Activated CD4-positive, alpha-beta memory T cell treated with anti-CD3 and anti-CD28 coated beads for 36 hours (primary cell): Measurements from ENCODE around the gene OR52B2. TPM values are rescaled to one million over a fixed set of nuclear protein-coding genes. Genes with fewer than 3 reads are reported as not detected.
"Not testable (repeated sequence)": the region's sequence is repeated elsewhere in the genome, so short reads cannot be mapped to it uniquely, and the experiment has no call there.

Source experiments
- CTCF ChIA-PET: fragments of 350-600 bp; sonication (Branson Sonifier 250); formaldehyde crosslinking; loops from one replicate; lab custom pipeline; 2021; ENCODE audit warnings: antibody characterized with exemption, inconsistent platforms; lab: Charles Lee
- POLR2A ChIA-PET: fragments of 350-600 bp; sonication (Branson Sonifier 250); formaldehyde crosslinking; loops from one replicate; lab custom pipeline; 2021; ENCODE audit warnings: antibody characterized with exemption; lab: Charles Lee
- DNase-seq: peaks from one replicate; pipeline ENCODE4 v3.0.0-alpha.2; 2020
- H3K27ac Mint-ChIP-seq: one replicate; pipeline ENCODE4 v1.8.0; 2021; ENCODE audit warnings: mixed read lengths
- H3K27me3 Mint-ChIP-seq: one replicate; pipeline ENCODE4 v1.8.0; 2021; ENCODE audit warnings: mixed read lengths
- H3K36me3 Mint-ChIP-seq: one replicate; pipeline ENCODE4 v1.8.0; 2021; ENCODE audit warnings: mixed read lengths
- H3K4me1 Mint-ChIP-seq: one replicate; pipeline ENCODE4 v1.8.0; 2021; ENCODE audit warnings: low read depth, mixed read lengths
- H3K4me3 Mint-ChIP-seq: one replicate; pipeline ENCODE4 v1.8.0; 2021; ENCODE audit warnings: mild to moderate bottlenecking, mixed read lengths
- H3K9me3 Mint-ChIP-seq: one replicate; pipeline ENCODE4 v1.8.0; 2021; ENCODE audit warnings: mixed read lengths
- intact Hi-C: fragments of 100-400 bp; cut with micrococcal nuclease; formaldehyde crosslinking; loops from one replicate; pipeline ENCODE4 v1.15.1; 2023
- total RNA-seq, 2 experiments: library from RNA; stranded (reverse); gene quantifications; one replicate each; pipeline ENCODE4 v1.2.3, GENCODE V29; 2021

The OR52B2 gene
- total RNA-seq, 2 experiments from 2014 or later: not detected

- ChIA-PET CTCF (interaction anchor here (0.7 to 0.8 kb wide), 2 partner anchors 150 to 162 kb away, joined by 3 read pairs; no protein-coding TSS in a partner anchor), POLR2A (interaction anchor here (1.2 kb wide), 1 partner anchor 118 kb away, joined by 3 read pairs; no protein-coding TSS in a partner anchor)
- Mint-ChIP-seq H3K27ac (peak overlapping the region; percentile 18), H3K4me3 (no peak overlapping the region), H3K27me3 (no peaks in the 10 kb centered on the region), H3K9me3 (no peaks in the 10 kb centered on the region), H3K4me1 (peaks cover 36% of the 10 kb centered on the region), H3K36me3 (no peaks in the 10 kb centered on the region)
- DNase-seq: no peak
- intact Hi-C loops: no loop called here
These were observed 31.4 kb upstream of the OR52B2 start for GRCh38 chr11:6201481-6201880.

GRCh38 chr11:6200975-6201374 lies 30.8 kb upstream of the OR52B2 start:
- intact Hi-C loops: no loop called here
- H3K4me3 Mint-ChIP-seq: no peak overlapping the region
- no peak for DNase-seq
- no peaks in the 10 kb centered on the region for H3K36me3 Mint-ChIP-seq
- POLR2A ChIA-PET: interaction anchor here (1.2 kb wide), 1 partner anchor 119 kb away, joined by 3 read pairs; no protein-coding TSS in a partner anchor
- no peaks in the 10 kb centered on the region for H3K27me3 Mint-ChIP-seq
- peak overlapping the region; percentile 18 for H3K27ac Mint-ChIP-seq
- CTCF ChIA-PET: no interaction called here
- H3K4me1 Mint-ChIP-seq: peaks cover 39% of the 10 kb centered on the region
- H3K9me3 Mint-ChIP-seq: no peaks in the 10 kb centered on the region

GRCh38 chr11:6199174-6199810 lies 29.2 kb upstream of the OR52B2 start, which contains the start of gene OR52W1:
OR52W1 (plus strand) TSS chr11:6199224; CDS start chr11:6199224, 0 bp downstream.
- intact Hi-C loops: no loop called here
- no peak for DNase-seq
- Mint-ChIP-seq H3K4me3 (no peak within 1 kb of the TSS), H3K36me3 (no peaks in the 10 kb centered on the region), H3K27me3 (no peaks in the 10 kb centered on the region), H3K9me3 (no peaks in the 10 kb centered on the region), H3K4me1 (peaks cover 35% of the 10 kb centered on the region), H3K27ac (no peak within 1 kb of the TSS)
- ChIA-PET POLR2A (no interaction called here), CTCF (no interaction called here)

GRCh38 chr11:6197466-6198200 lies 27.5 kb upstream of the OR52B2 start:
- H3K4me1 Mint-ChIP-seq: peaks cover 20% of the 10 kb centered on the region
- no peaks in the 10 kb centered on the region for H3K9me3 Mint-ChIP-seq
- no peaks in the 10 kb centered on the region for H3K36me3 Mint-ChIP-seq
- POLR2A ChIA-PET: no interaction called here
- H3K27me3 Mint-ChIP-seq: no peaks in the 10 kb centered on the region
- DNase-seq: no peak
- intact Hi-C loops: no loop called here
- CTCF ChIA-PET: no interaction called here
- H3K4me3 Mint-ChIP-seq: no peak overlapping the region
- no peak overlapping the region for H3K27ac Mint-ChIP-seq

- POLR2A ChIA-PET: no interaction called here
- CTCF ChIA-PET: no interaction called here
- H3K27ac Mint-ChIP-seq: no peak overlapping the region
- H3K4me1 Mint-ChIP-seq: peaks cover 12% of the 10 kb centered on the region
- no peak overlapping the region for H3K4me3 Mint-ChIP-seq
- H3K9me3 Mint-ChIP-seq: no peaks in the 10 kb centered on the region
- H3K36me3 Mint-ChIP-seq: no peaks in the 10 kb centered on the region
- H3K27me3 Mint-ChIP-seq: no peaks in the 10 kb centered on the region
- DNase-seq: no peak
- intact Hi-C loops: no loop called here
These were observed 26.3 kb upstream of the OR52B2 start for GRCh38 chr11:6196396-6196795.

- no peaks in the 10 kb centered on the region for H3K36me3 Mint-ChIP-seq
- no peaks in the 10 kb centered on the region for H3K9me3 Mint-ChIP-seq
- intact Hi-C loops: no loop called here
- H3K4me3 Mint-ChIP-seq: no peak overlapping the region
- no peaks in the 10 kb centered on the region for H3K27me3 Mint-ChIP-seq
- H3K4me1 Mint-ChIP-seq: peaks cover 5% of the 10 kb centered on the region
- POLR2A ChIA-PET: no interaction called here
- CTCF ChIA-PET: no interaction called here
- DNase-seq: no peak
- no peak overlapping the region for H3K27ac Mint-ChIP-seq
These were observed 24.0 kb upstream of the OR52B2 start for GRCh38 chr11:6194065-6194581.

- Mint-ChIP-seq H3K27me3 (no peaks in the 10 kb centered on the region), H3K27ac (no peak overlapping the region), H3K4me3 (no peak overlapping the region), H3K36me3 (no peaks in the 10 kb centered on the region), H3K9me3 (no peaks in the 10 kb centered on the region), H3K4me1 (peaks cover 5% of the 10 kb centered on the region)
- ChIA-PET POLR2A (no interaction called here), CTCF (no interaction called here)
- no peak for DNase-seq
- intact Hi-C loops: no loop called here
These were observed 21.6 kb upstream of the OR52B2 start for GRCh38 chr11:6191742-6192141.

- no peaks in the 10 kb centered on the region for H3K9me3 Mint-ChIP-seq
- H3K27me3 Mint-ChIP-seq: peaks cover 1% of the 10 kb centered on the region
- ChIA-PET POLR2A (no interaction called here), CTCF (no interaction called here)
- DNase-seq: no peak
- H3K27ac Mint-ChIP-seq: no peak overlapping the region
- H3K4me3 Mint-ChIP-seq: no peak overlapping the region
- intact Hi-C loops: no loop called here
- peaks cover 5% of the 10 kb centered on the region for H3K36me3 Mint-ChIP-seq
- peaks cover 4% of the 10 kb centered on the region for H3K4me1 Mint-ChIP-seq
These were observed 5.3 kb upstream of the OR52B2 start for GRCh38 chr11:6175440-6175839.

GRCh38 chr11:6156628-6157359 lies 13.3 kb downstream of the OR52B2 start:
- POLR2A ChIA-PET: no interaction called here

GRCh38 chr11:6152126-6152525 lies 18.0 kb downstream of the OR52B2 start:
- CTCF ChIA-PET: no interaction called here
- POLR2A ChIA-PET: no interaction called here
- Mint-ChIP-seq H3K4me3 (no peak overlapping the region), H3K9me3 (peaks cover 5% of the 10 kb centered on the region), H3K36me3 (no peaks in the 10 kb centered on the region), H3K27ac (no peak overlapping the region), H3K4me1 (no peaks in the 10 kb centered on the region), H3K27me3 (peaks cover 2% of the 10 kb centered on the region)
- DNase-seq: no peak
- intact Hi-C loops: no loop called here

More at GRCh38 chr11:6156628-6157359, 13.3 kb downstream of the OR52B2 start:
- CTCF ChIA-PET: no interaction called here
- no peak for DNase-seq
- Mint-ChIP-seq H3K27me3 (peaks cover 2% of the 10 kb centered on the region), H3K4me1 (no peaks in the 10 kb centered on the region), H3K4me3 (no peak overlapping the region), H3K36me3 (no peaks in the 10 kb centered on the region), H3K27ac (no peak overlapping the region), H3K9me3 (no peaks in the 10 kb centered on the region)
- intact Hi-C loops: no loop called here

GRCh38 chr11:6151117-6151516 lies 19.0 kb downstream of the OR52B2 start:
- no peak overlapping the region for H3K27ac Mint-ChIP-seq
- H3K36me3 Mint-ChIP-seq: no peaks in the 10 kb centered on the region
- ChIA-PET CTCF (no interaction called here), POLR2A (no interaction called here)
- H3K4me3 Mint-ChIP-seq: no peak overlapping the region
- intact Hi-C loops: no loop called here
- peaks cover 5% of the 10 kb centered on the region for H3K9me3 Mint-ChIP-seq
- H3K4me1 Mint-ChIP-seq: no peaks in the 10 kb centered on the region
- H3K27me3 Mint-ChIP-seq: peaks cover 2% of the 10 kb centered on the region
- DNase-seq: no peak

- H3K36me3 Mint-ChIP-seq, CTCF ChIA-PET, H3K4me1 Mint-ChIP-seq, H3K27me3 Mint-ChIP-seq, H3K27ac Mint-ChIP-seq, intact Hi-C loops, H3K4me3 Mint-ChIP-seq, POLR2A ChIA-PET, DNase-seq, H3K9me3 Mint-ChIP-seq: not testable (repeated sequence)
These were observed 26.4 kb downstream of the OR52B2 start for GRCh38 chr11:6143737-6144136.
